SK-N-SH (cell line): ENCODE results near the gene RNF227. TPM values are rescaled to one million over a fixed set of nuclear protein-coding genes. Genes with fewer than 3 reads are reported as not detected.

ENCODE experiments used
- CTCF ChIA-PET: fragments of 300-600, 350-600 bp; formaldehyde crosslinking; extraction: SDS; loops from one replicate; lab custom pipeline; 2021; lab: Yijun Ruan, JAX
- POLR2A ChIA-PET: fragments of 350-600 bp; sonication (Branson Sonifier 250); formaldehyde crosslinking; extraction: SDS; loops from one replicate; lab custom pipeline; 2020; ENCODE audit warnings: antibody characterized with exemption, inconsistent platforms; lab: Yijun Ruan, JAX
- DNase-seq: peaks from one replicate; pipeline ENCODE4 v3.0.0; 2012
- H2AFZ ChIP-seq: fragments of 200-600 bp; sonication (generic); 2 replicates; pipeline ENCODE4 v1.8.1; 2016; ENCODE audit warnings: antibody characterized with exemption, mild to moderate bottlenecking, low read depth
- H3F3A ChIP-seq: fragments of 200-600 bp; sonication (generic); replicated peaks from 2 replicates; pipeline ENCODE3; 2016; ENCODE audit warnings: antibody characterized with exemption, mild to moderate bottlenecking; ENCODE audit not compliant: insufficient read depth
- H3K27ac ChIP-seq, 2 experiments: fragments of 200-500 bp in 1 of 2; fragments of 200-600 bp in 1 of 2; sonication (Bioruptor generic) in 1 of 2; sonication (generic), shearing (Covaris generic) in 1 of 2; 2 replicates each; pipeline versions ENCODE4 v1.5.1 to v1.6.1; 2014 to 2016; ENCODE audit warnings: low read depth in 2 of 2, inconsistent platforms in 1 of 2, low read length in 1 of 2, mild to moderate bottlenecking in 1 of 2, mixed read lengths in 1 of 2
- H3K27me3 ChIP-seq: fragments of 200-600 bp; sonication (generic), shearing (Covaris generic); 2 replicates; pipeline ENCODE4 v1.6.1; 2016; ENCODE audit warnings: mixed run types; ENCODE audit not compliant: insufficient read depth
- H3K36me3 ChIP-seq, 2 experiments: fragments of 200-500 bp in 1 of 2; fragments of 200-600 bp in 1 of 2; sonication (Bioruptor generic) in 1 of 2; sonication (generic) in 1 of 2; replicated peaks in 1 of 2; 2 replicates each; pipeline versions ENCODE3 to v1.5.1; 2014 to 2016; ENCODE audit warnings: low read length in 1 of 2, mild to moderate bottlenecking in 1 of 2; ENCODE audit not compliant: insufficient read depth in 2 of 2, control insufficient read depth in 1 of 2
- H3K4me1 ChIP-seq, 2 experiments: fragments of 200-500 bp in 1 of 2; fragments of 200-600 bp in 1 of 2; sonication (Bioruptor generic) in 1 of 2; sonication (generic), shearing (Covaris generic) in 1 of 2; 2 replicates each; pipeline versions ENCODE4 v1.5.1 to v1.6.1; 2014 to 2016; ENCODE audit warnings: low read depth in 1 of 2, low read length in 1 of 2, mixed run types in 1 of 2; ENCODE audit not compliant: insufficient read depth in 2 of 2, control insufficient read depth in 1 of 2
- H3K4me2 ChIP-seq: fragments of 200-600 bp; sonication (generic), shearing (Covaris generic); 2 replicates; pipeline ENCODE4 v1.6.1; 2017; ENCODE audit warnings: mixed run types
- H3K4me3 ChIP-seq, 2 experiments: fragments of 200-500 bp in 1 of 2; fragments of 200-600 bp in 1 of 2; sonication (Bioruptor generic) in 1 of 2; sonication (generic), shearing (Covaris generic) in 1 of 2; 2 replicates each; pipeline versions ENCODE4 v1.5.1 to v1.8.1; 2014 to 2016; ENCODE audit warnings: low read depth in 2 of 2, inconsistent platforms in 1 of 2, low read length in 1 of 2, mild to moderate bottlenecking in 1 of 2, mixed read lengths in 1 of 2, moderate library complexity in 1 of 2
- H3K79me2 ChIP-seq: fragments of 200-600 bp; sonication (generic); 2 replicates; pipeline ENCODE4 v1.8.1; 2017; ENCODE audit warnings: mild to moderate bottlenecking; ENCODE audit not compliant: insufficient read depth
- H3K9ac ChIP-seq: fragments of 200-600 bp; sonication (generic); 2 replicates; pipeline ENCODE4 v1.6.1; 2017; ENCODE audit warnings: mixed run types
- H3K9me2 ChIP-seq: fragments of 200-600 bp; sonication (generic); 2 replicates; pipeline ENCODE4 v1.6.1; 2017; ENCODE audit warnings: mixed run types
- H3K9me3 ChIP-seq: fragments of 200-600 bp; sonication (generic); 2 replicates; pipeline ENCODE4 v1.6.1; 2017; ENCODE audit warnings: mixed run types, mild to moderate bottlenecking, moderate library complexity
- H4K20me1 ChIP-seq: fragments of 200-600 bp; sonication (generic); 2 replicates; pipeline ENCODE4 v1.6.1; 2017; ENCODE audit warnings: mild to moderate bottlenecking, mixed run types; ENCODE audit not compliant: insufficient read depth
- CHD2 ChIP-seq: fragments of 150-350 bp; IDR thresholded peaks from 2 replicates; pipeline ENCODE4 v1.6.1; 2018; ENCODE audit warnings: low read length; ENCODE audit not compliant: partially characterized antibody
- CTCF ChIP-seq: fragments of 200-600 bp; sonication (generic); IDR thresholded peaks from 2 replicates; pipeline ENCODE4 v1.6.1; 2017; ENCODE audit warnings: antibody characterized with exemption, mild to moderate bottlenecking, moderate library complexity
- EP300 ChIP-seq, 2 experiments: IDR thresholded peaks; 2 replicates each; pipeline versions ENCODE4 v1.4.0 to v1.6.1; 2012; ENCODE audit warnings: borderline replicate concordance in 1 of 2, low read depth in 1 of 2, low read length in 1 of 2
- FOSL2 ChIP-seq: IDR thresholded peaks from 2 replicates; pipeline ENCODE4 v1.4.0; 2012; ENCODE audit warnings: low read depth, mild to moderate bottlenecking, moderate library complexity, borderline replicate concordance
- FOXJ3 ChIP-seq: sonication (generic); formaldehyde crosslinking; IDR thresholded peaks from 2 replicates; pipeline ENCODE4 v1.5.1; 2020; ENCODE audit warnings: mild to moderate bottlenecking, missing genetic modification reagents
- FOXM1 ChIP-seq: IDR thresholded peaks from 2 replicates; pipeline ENCODE4 v1.4.0; 2012; ENCODE audit warnings: low read depth, mild to moderate bottlenecking
- GATA2 ChIP-seq: sonication (generic); formaldehyde crosslinking; IDR thresholded peaks from 2 replicates; pipeline ENCODE4 v1.5.0; 2020; ENCODE audit warnings: mild to moderate bottlenecking, missing genetic modification reagents
- JUND ChIP-seq: IDR thresholded peaks from 2 replicates; pipeline ENCODE4 v1.4.0; 2012
- MAX ChIP-seq: IDR thresholded peaks from 2 replicates; pipeline ENCODE4 v1.4.0; 2012; ENCODE audit warnings: low read depth
- NRF1 ChIP-seq: IDR thresholded peaks from 2 replicates; pipeline ENCODE4 v1.6.1; 2012; ENCODE audit warnings: low read depth, mild to moderate bottlenecking, low read length
- RAD21 ChIP-seq: IDR thresholded peaks from 2 replicates; pipeline ENCODE4 v1.6.1; 2012; ENCODE audit warnings: mild to moderate bottlenecking, low read length
- RFX5 ChIP-seq: IDR thresholded peaks from 2 replicates; pipeline ENCODE4 v1.6.1; 2012; ENCODE audit warnings: mild to moderate bottlenecking, improper control_type of control experiment, low read length
- RXRA ChIP-seq: IDR thresholded peaks from 2 replicates; pipeline ENCODE4 v1.4.0; 2012; ENCODE audit warnings: low read depth, mild to moderate bottlenecking, borderline replicate concordance
- TAF1 ChIP-seq: IDR thresholded peaks from 2 replicates; pipeline ENCODE4 v1.6.1; 2012; ENCODE audit warnings: low read depth, mild to moderate bottlenecking, low read length, moderate library complexity, borderline replicate concordance
- TCF12 ChIP-seq: IDR thresholded peaks from 2 replicates; pipeline ENCODE4 v1.4.0; 2012
- TEAD4 ChIP-seq: IDR thresholded peaks from 2 replicates; pipeline ENCODE4 v1.4.0; 2012; ENCODE audit warnings: mild to moderate bottlenecking, borderline replicate concordance; ENCODE audit not compliant: insufficient read depth
- USF2 ChIP-seq: fragments of 150-350 bp; IDR thresholded peaks from 2 replicates; pipeline ENCODE4 v1.6.1; 2017; ENCODE audit warnings: antibody characterized with exemption, low read length, low read depth, borderline replicate concordance
- YY1 ChIP-seq: IDR thresholded peaks from 2 replicates; pipeline ENCODE4 v1.4.0; 2012; ENCODE audit warnings: low read depth, mild to moderate bottlenecking
- WGBS: methylation state at CpG from one replicate; pipeline ENCODE4 v1.1.6; 2017; ENCODE audit warnings: low lambda C conversion rate; 5-methylcytosine and 5-hydroxymethylcytosine counted together
- polyA plus RNA-seq, 3 experiments: library from polyadenylated mRNA; depleted of rRNA; stranded (reverse); fragments of >200 nt; gene quantifications; 2 replicates each; pipeline ENCODE4 v1.2.3, GENCODE V29; 2012
- TF ChIP-seq, protein P1 (sequence below): IDR thresholded peaks from 2 replicates; pipeline ENCODE4 v1.4.0; 2012; ENCODE audit warnings: low read depth, borderline replicate concordance

The RNF227 gene
- polyA plus RNA-seq, 1 of the 3 experiments (the other 2 are of a cell fraction) = 7.4 TPM

DNA sequence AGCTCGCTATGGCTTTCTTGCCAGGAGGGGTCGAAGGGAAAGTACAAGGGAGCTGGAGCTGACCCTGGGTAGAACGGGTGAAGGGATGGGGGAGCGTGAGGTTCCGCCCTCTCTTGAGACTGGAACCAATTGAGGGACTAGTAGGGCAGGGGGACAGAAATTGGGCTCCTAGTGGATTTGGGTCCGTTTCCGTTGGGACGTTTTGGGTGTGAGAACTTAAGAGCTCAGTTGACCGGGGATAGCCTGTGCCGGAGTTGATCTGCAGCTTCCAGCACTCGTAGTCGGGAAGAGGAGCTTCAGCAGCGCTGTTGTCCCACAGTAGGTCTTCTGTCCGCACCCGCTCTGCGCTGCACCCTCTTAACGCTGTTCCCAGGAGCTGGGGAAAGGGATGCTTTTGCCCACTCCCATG is 16.4 kb upstream of the RNF227 start:
- Histone ChIP-seq H3K79me2 (peaks cover 59% of the 10 kb centered on the region), H3K4me1 (peaks cover 21 to 38% of the 10 kb centered on the region in 2 experiments; a peak in 3 of 4 replicates), H3K36me3 (peaks cover 20 to 28% of the 10 kb centered on the region in 2 experiments), H3K9ac (peak overlapping the region; percentile 82), H3K27ac (peak overlapping the region; percentile 75 to 87), H3K4me2 (peak overlapping the region; percentile 88), H3K9me2 (no peaks in the 10 kb centered on the region), H3K27me3 (no peaks in the 10 kb centered on the region), H3F3A (no peaks in the 10 kb centered on the region), H3K4me3 (peak overlapping the region; percentile 99 to 100), H3K9me3 (no peaks in the 10 kb centered on the region), H2AFZ (peak overlapping the region; percentile 95), H4K20me1 (0 out of 2 replicates have a peak, but pooled peaks cover 9% of the 10 kb centered on the region)
- ChIA-PET POLR2A (interaction anchor here (0.8 to 2.7 kb wide), 4 partner anchors 12 to 58 kb away, joined by 3 to 11 read pairs (median 6); partner anchors contain the start of gene RNF227), CTCF (interaction anchor here (0.9 to 8.2 kb wide), 15 partner anchors 12 to 189 kb away, joined by 3 to 61 read pairs (median 6); partner anchors contain the start of gene RNF227)
- 4% methylated on average over 12 of the region's 17 CpGs for WGBS
- TF ChIP-seq TAF1 (no peak), FOSL2 (no peak), CHD2 (no peak), RFX5 (no peak), CTCF (no peak), GATA2 (CRISPR knock-in tag) (no peak)
- TF ChIP-seq, protein P1, sequence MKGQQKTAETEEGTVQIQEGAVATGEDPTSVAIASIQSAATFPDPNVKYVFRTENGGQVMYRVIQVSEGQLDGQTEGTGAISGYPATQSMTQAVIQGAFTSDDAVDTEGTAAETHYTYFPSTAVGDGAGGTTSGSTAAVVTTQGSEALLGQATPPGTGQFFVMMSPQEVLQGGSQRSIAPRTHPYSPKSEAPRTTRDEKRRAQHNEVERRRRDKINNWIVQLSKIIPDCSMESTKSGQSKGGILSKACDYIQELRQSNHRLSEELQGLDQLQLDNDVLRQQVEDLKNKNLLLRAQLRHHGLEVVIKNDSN = no peak
- peak; percentile 60 for DNase-seq

GRCh38 chr17:7931709-7932482 is 15.8 kb upstream of the RNF227 start, which contains the start of the genes CNTROB and TRAPPC1:
Gene CNTROB (plus strand): TSS chr17:7932206. CDS start chr17:7933080, 874 bp downstream.
Gene TRAPPC1 (minus strand): TSS chr17:7931946. CDS start chr17:7931829, 117 bp downstream.
- POLR2A ChIA-PET = interaction anchor here (0.8 to 2.7 kb wide), 4 partner anchors 12 to 59 kb away, joined by 3 to 11 read pairs (median 6); partner anchors contain the start of gene RNF227
- Histone ChIP-seq H3K36me3 (peaks cover 19 to 22% of the 10 kb centered on the region in 2 experiments), H2AFZ (peak within 1 kb of the TSS; percentile 95), H3K27me3 (no peaks in the 10 kb centered on the region), H4K20me1 (0 out of 2 replicates have a peak, but pooled peaks cover 9% of the 10 kb centered on the region), H3F3A (no peaks in the 10 kb centered on the region), H3K9me3 (no peaks in the 10 kb centered on the region), H3K9ac (peak within 1 kb of the TSS; percentile 82), H3K4me1 (peaks cover 21 to 38% of the 10 kb centered on the region in 2 experiments; a peak in 3 of 4 replicates), H3K79me2 (peaks cover 58% of the 10 kb centered on the region), H3K4me2 (peak within 1 kb of the TSS; percentile 96), H3K9me2 (no peaks in the 10 kb centered on the region), H3K27ac (peak within 1 kb of the TSS; percentile 75 to 87), H3K4me3 (peak within 1 kb of the TSS; percentile 99 to 100)
- peak; percentile 98 for DNase-seq
- under 1% methylated on average over 42 of the region's 55 CpGs for WGBS
- CTCF ChIA-PET = interaction anchor here (1.0 to 8.2 kb wide), 15 partner anchors 13 to 188 kb away, joined by 3 to 61 read pairs (median 6); partner anchors contain the start of gene RNF227
- TF ChIP-seq FOXM1 (no peak), RXRA (no peak), EP300 (IDR thresholded peaks at IDR 0.05; ENCODE audit: borderline replicate concordance in 1 of 2, low read depth in 1 of 2, low read length in 1 of 2) (no peak), MAX (peak; percentile 20; the same call in 1 of the 2 replicates), TEAD4 (no peak), FOXJ3 (CRISPR knock-in tag) (no peak), NRF1 (peak; percentile 96), RFX5 (no peak; the same call in none of the 2 replicates), YY1 (no peak), RAD21 (no peak), JUND (no peak), TCF12 (no peak), FOSL2 (peak; percentile 6; the same call in 1 of the 2 replicates), USF2 (no peak)
- TF ChIP-seq, protein P1 = no peak
